HUES6 (cell line): ENCODE results near the gene ZNF407.

Source experiments
- H3K27ac ChIP-seq: 2 replicates; pipeline ENCODE4 v1.7.0; 2013; ENCODE audit warnings: low read depth, mild to moderate bottlenecking, low read length, inconsistent platforms
- H3K27me3 ChIP-seq: 2 replicates; pipeline ENCODE4 v1.6.1; 2013; ENCODE audit warnings: low read length; ENCODE audit not compliant: control insufficient read depth, insufficient read depth
- H3K36me3 ChIP-seq: 2 replicates; pipeline ENCODE4 v1.6.1; 2013; ENCODE audit warnings: low read length; ENCODE audit not compliant: control insufficient read depth, insufficient read depth
- H3K4me1 ChIP-seq: 2 replicates; pipeline ENCODE4 v1.6.1; 2013; ENCODE audit warnings: low read length; ENCODE audit not compliant: control insufficient read depth, insufficient read depth
- H3K4me3 ChIP-seq: 2 replicates; pipeline ENCODE4 v1.5.1; 2013; ENCODE audit warnings: low read depth, low read length
- H3K9ac ChIP-seq: one replicate; pipeline ENCODE4 v1.6.1; 2013; ENCODE audit warnings: mild to moderate bottlenecking, low read length
- H3K9me3 ChIP-seq: 2 replicates; pipeline ENCODE4 v1.6.1; 2013; ENCODE audit warnings: low read depth, low read length; ENCODE audit not compliant: control insufficient read depth, insufficient read depth

The ZNF407 gene

GRCh38 chr18:74788657-74789056 is 191.0 kb downstream of the ZNF407 start:
- Histone ChIP-seq H3K9ac (no peak overlapping the region), H3K9me3 (no peaks in the 10 kb centered on the region), H3K4me3 (no peak overlapping the region), H3K4me1 (0 out of 2 replicates have a peak, but pooled peaks cover under 1% of the 10 kb centered on the region), H3K27me3 (no peaks in the 10 kb centered on the region), H3K36me3 (no peaks in the 10 kb centered on the region), H3K27ac (no peak overlapping the region)

- Histone ChIP-seq H3K4me1 (0 out of 2 replicates have a peak, but pooled peaks cover 3% of the 10 kb centered on the region), H3K9ac (no peak overlapping the region), H3K27me3 (no peaks in the 10 kb centered on the region), H3K36me3 (no peaks in the 10 kb centered on the region), H3K27ac (no peak overlapping the region), H3K4me3 (no peak overlapping the region), H3K9me3 (no peaks in the 10 kb centered on the region)
These were observed 191.4 kb downstream of the ZNF407 start for GRCh38 chr18:74789078-74789477.

GRCh38 chr18:74790451-74790850 is 192.8 kb downstream of the ZNF407 start:
- Histone ChIP-seq H3K36me3 (no peaks in the 10 kb centered on the region), H3K4me3 (no peak overlapping the region), H3K27ac (no peak overlapping the region), H3K4me1 (0 out of 2 replicates have a peak, but pooled peaks cover 3% of the 10 kb centered on the region), H3K27me3 (no peaks in the 10 kb centered on the region), H3K9ac (no peak overlapping the region), H3K9me3 (no peaks in the 10 kb centered on the region)

GRCh38 chr18:74791501-74792194 is 194.0 kb downstream of the ZNF407 start:
- no peak overlapping the region for H3K4me3 ChIP-seq
- H3K9ac ChIP-seq, result no peak overlapping the region
- no peaks in the 10 kb centered on the region for H3K9me3 ChIP-seq
- peaks cover 3% of the 10 kb centered on the region; the same call in 1 of the 2 replicates for H3K4me1 ChIP-seq
- H3K36me3 ChIP-seq, result no peaks in the 10 kb centered on the region
- H3K27me3 ChIP-seq, result no peaks in the 10 kb centered on the region
- no peak overlapping the region for H3K27ac ChIP-seq

- H3K4me1 ChIP-seq, result peaks cover 10% of the 10 kb centered on the region
- H3K27ac ChIP-seq, result no peak overlapping the region
- no peaks in the 10 kb centered on the region for H3K9me3 ChIP-seq
- no peaks in the 10 kb centered on the region for H3K27me3 ChIP-seq
- H3K36me3 ChIP-seq, result no peaks in the 10 kb centered on the region
- H3K4me3 ChIP-seq, result no peak overlapping the region
- no peak overlapping the region for H3K9ac ChIP-seq
These were observed 196.1 kb downstream of the ZNF407 start for GRCh38 chr18:74793746-74794145.

- Histone ChIP-seq H3K9me3 (no peaks in the 10 kb centered on the region), H3K36me3 (no peaks in the 10 kb centered on the region), H3K27ac (no peak overlapping the region), H3K4me3 (no peak overlapping the region), H3K27me3 (no peaks in the 10 kb centered on the region), H3K9ac (no peak overlapping the region), H3K4me1 (peaks cover 27% of the 10 kb centered on the region)
These were observed 198.1 kb downstream of the ZNF407 start for GRCh38 chr18:74795751-74796150.

GRCh38 chr18:74796211-74796610 is 198.5 kb downstream of the ZNF407 start:
- Histone ChIP-seq H3K9ac (no peak overlapping the region), H3K9me3 (no peaks in the 10 kb centered on the region), H3K36me3 (no peaks in the 10 kb centered on the region), H3K4me3 (no peak overlapping the region), H3K27me3 (no peaks in the 10 kb centered on the region), H3K27ac (no peak overlapping the region), H3K4me1 (peaks cover 27% of the 10 kb centered on the region)

GRCh38 chr18:74796841-74797576 is 199.3 kb downstream of the ZNF407 start:
- Histone ChIP-seq H3K27me3 (no peaks in the 10 kb centered on the region), H3K9me3 (no peaks in the 10 kb centered on the region), H3K9ac (no peak overlapping the region), H3K27ac (no peak overlapping the region), H3K4me1 (peaks cover 27% of the 10 kb centered on the region), H3K4me3 (no peak overlapping the region), H3K36me3 (no peaks in the 10 kb centered on the region)

- Histone ChIP-seq H3K27ac (no peak overlapping the region), H3K36me3 (no peaks in the 10 kb centered on the region), H3K27me3 (no peaks in the 10 kb centered on the region), H3K4me1 (peaks cover 27% of the 10 kb centered on the region), H3K4me3 (no peak overlapping the region), H3K9me3 (no peaks in the 10 kb centered on the region), H3K9ac (no peak overlapping the region)
These were observed 200.0 kb downstream of the ZNF407 start for GRCh38 chr18:74797577-74798151.

- Histone ChIP-seq H3K27ac (peak overlapping the region; percentile 72; the same call in 1 of the 2 replicates), H3K9me3 (no peaks in the 10 kb centered on the region)
These were observed 201.9 kb downstream of the ZNF407 start for GRCh38 chr18:74799542-74799941.

GRCh38 chr18:74800098-74800497 is 202.4 kb downstream of the ZNF407 start:
- Histone ChIP-seq H3K4me1 (peaks cover 39% of the 10 kb centered on the region), H3K27ac (peak overlapping the region; percentile 72; the same call in 1 of the 2 replicates), H3K36me3 (no peaks in the 10 kb centered on the region), H3K9ac (no peak overlapping the region), H3K4me3 (no peak overlapping the region), H3K9me3 (no peaks in the 10 kb centered on the region), H3K27me3 (no peaks in the 10 kb centered on the region)

More at GRCh38 chr18:74799542-74799941, 201.9 kb downstream of the ZNF407 start:
- Histone ChIP-seq H3K27me3 (no peaks in the 10 kb centered on the region), H3K36me3 (no peaks in the 10 kb centered on the region), H3K4me3 (no peak overlapping the region), H3K9ac (no peak overlapping the region), H3K4me1 (peaks cover 34% of the 10 kb centered on the region)
